OCI-LY3 (cell line): ENCODE measurements around the gene DRAP1.

Source experiments
- CTCF ChIP-seq: fragments of 200-600, 300-600 bp; sonication (generic); IDR thresholded peaks from 2 replicates; pipeline ENCODE4 v1.5.1; 2014; ENCODE audit warnings: antibody characterized with exemption, low read length, low read depth
- EZH2phosphoT487 ChIP-seq: fragments of 200-600 bp; shearing (Covaris generic); IDR thresholded peaks from 2 replicates; pipeline ENCODE4 v1.6.1; 2018; ENCODE audit warnings: antibody characterized with exemption, mixed run types, low read depth

GRCh38 chr11:65872586-65873317 lies 46.5 kb upstream of the DRAP1 start, which contains the start of gene EFEMP2:
- no peak for TF ChIP-seq CTCF
- no peak for TF ChIP-seq EZH2phosphoT487
